ENCODE results near the gene PDCD1LG2. TPM values are rescaled to one million over a fixed set of nuclear protein-coding genes. Genes with fewer than 3 reads are reported as not detected.
A peak's percentile ranks its signal among the peaks of the same experiment; 100 is the strongest.
"Not testable (repeated sequence)": the region's sequence is repeated elsewhere in the genome, so short reads cannot be mapped to it uniquely, and the experiment has no call there.

PDCD1LG2 gene
- 24.3 and 27.1 TPM in 2 replicates for total RNA-seq

GRCh38 chr9:5510360-5510931 is at the start of gene PDCD1LG2:
TSS of gene PDCD1LG2 (plus strand) at chr9:5510531. CDS start at chr9:5522547, 12,016 bp downstream.
- no peak for DNase-seq (ENCODE audit: low read depth, low spot score)

- DNase-seq (ENCODE audit: low read depth, low spot score) = not testable (repeated sequence)
Measured at GRCh38 chr9:5464831-5465330, 45.5 kb upstream of the PDCD1LG2 start.

- DNase-seq (ENCODE audit: low read depth, low spot score) = no peak
Measured at GRCh38 chr9:5466005-5466404, 44.3 kb upstream of the PDCD1LG2 start.

- DNase-seq (ENCODE audit: low read depth, low spot score) = no peak
Measured at GRCh38 chr9:5466766-5467165, 43.6 kb upstream of the PDCD1LG2 start.

GRCh38 chr9:5468850-5469249 is 41.5 kb upstream of the PDCD1LG2 start:
- no peak for DNase-seq (ENCODE audit: low read depth, low spot score)

GRCh38 chr9:5470122-5470521 is 40.2 kb upstream of the PDCD1LG2 start:
- no peak for DNase-seq (ENCODE audit: low read depth, low spot score)

GRCh38 chr9:5470816-5471215 is 39.5 kb upstream of the PDCD1LG2 start:
- no peak for DNase-seq (ENCODE audit: low read depth, low spot score)

GRCh38 chr9:5475611-5476010 is 34.7 kb upstream of the PDCD1LG2 start:
- not testable (repeated sequence) for DNase-seq (ENCODE audit: low read depth, low spot score)

GRCh38 chr9:5478206-5478605 is 32.1 kb upstream of the PDCD1LG2 start:
- no peak for DNase-seq (ENCODE audit: low read depth, low spot score)

- no peak for DNase-seq (ENCODE audit: low read depth, low spot score)
Measured at GRCh38 chr9:5479994-5480694, 30.2 kb upstream of the PDCD1LG2 start.

GRCh38 chr9:5480919-5481318 is 29.4 kb upstream of the PDCD1LG2 start:
- no peak for DNase-seq (ENCODE audit: low read depth, low spot score)

GRCh38 chr9:5481322-5482040 is 28.9 kb upstream of the PDCD1LG2 start:
- DNase-seq (ENCODE audit: low read depth, low spot score) = no peak

- no peak for DNase-seq (ENCODE audit: low read depth, low spot score)
Measured at GRCh38 chr9:5482194-5482593, 28.1 kb upstream of the PDCD1LG2 start.

GRCh38 chr9:5483306-5483705 is 27.0 kb upstream of the PDCD1LG2 start:
- DNase-seq (ENCODE audit: low read depth, low spot score) = no peak

GRCh38 chr9:5485378-5486085 is 24.8 kb upstream of the PDCD1LG2 start:
- DNase-seq (ENCODE audit: low read depth, low spot score) = no peak

- no peak for DNase-seq (ENCODE audit: low read depth, low spot score)
Measured at GRCh38 chr9:5486988-5487387, 23.3 kb upstream of the PDCD1LG2 start.

GRCh38 chr9:5488221-5489008 is 21.9 kb upstream of the PDCD1LG2 start:
- DNase-seq (ENCODE audit: low read depth, low spot score) = peak; percentile 76

GRCh38 chr9:5489630-5490490 is 20.5 kb upstream of the PDCD1LG2 start:
- no peak for DNase-seq (ENCODE audit: low read depth, low spot score)

- DNase-seq (ENCODE audit: low read depth, low spot score) = no peak
Measured at GRCh38 chr9:5492965-5493678, 17.2 kb upstream of the PDCD1LG2 start.

Data from pulmonary artery endothelial cell (primary cell).